ENCODE measurements around the gene AMIGO2. TPM values are rescaled to one million over a fixed set of nuclear protein-coding genes. Genes with fewer than 3 reads are reported as not detected.

Gene AMIGO2
- total RNA-seq, 1 donor from 2014 or later: 25.2 TPM

DNA sequence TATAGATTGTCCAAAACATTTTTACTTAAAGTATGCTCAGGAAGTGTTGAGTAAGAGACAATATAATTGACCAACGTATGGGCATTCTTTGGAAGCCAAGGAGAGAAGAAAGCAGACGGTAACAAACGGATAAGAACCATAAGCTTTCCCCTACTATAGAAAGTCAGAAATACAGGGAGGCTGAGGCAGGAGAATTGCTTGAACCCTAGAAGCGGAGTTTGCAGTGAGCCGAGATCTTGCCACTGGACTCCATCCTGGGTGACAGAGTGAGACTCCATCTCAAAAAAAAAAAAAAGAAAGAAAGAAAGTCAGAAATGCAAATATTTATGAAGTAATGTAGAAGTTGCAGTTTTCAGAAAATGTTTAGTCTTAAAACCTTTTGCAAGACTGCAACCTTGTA lies 51.6 kb downstream of the AMIGO2 start:
- Mint-ChIP-seq H3K9me3 (ENCODE audit: unreplicated experiment) (no peaks in the 10 kb centered on the region), H3K27me3 (ENCODE audit: low read depth, unreplicated experiment) (peaks cover 6% of the 10 kb centered on the region), H3K36me3 (ENCODE audit: low read depth, unreplicated experiment) (no peaks in the 10 kb centered on the region), H3K4me3 (ENCODE audit: unreplicated experiment) (no peak overlapping the region), H3K4me1 (ENCODE audit: low read depth, unreplicated experiment) (peaks cover 11% of the 10 kb centered on the region), H3K27ac (ENCODE audit: unreplicated experiment) (no peak overlapping the region)
- H3K36me3 ChIP-seq (ENCODE audit: insufficient read depth, low read length): no peaks in the 10 kb centered on the region
- no peaks in the 10 kb centered on the region for H3K79me2 ChIP-seq (ENCODE audit: insufficient read depth, low read length)
- FAIRE-seq: no peak
- H3K4me3 ChIP-seq (ENCODE audit: insufficient read depth, low read depth, low read length): no peak overlapping the region
- peaks cover 2% of the 10 kb centered on the region for H3K4me1 ChIP-seq (ENCODE audit: insufficient read depth, low read length)
- no peak overlapping the region for H2AFZ ChIP-seq (ENCODE audit: low read depth, low read length)
- no peaks in the 10 kb centered on the region for H3K9me3 ChIP-seq (ENCODE audit: insufficient read depth, low read depth, low read length)
- H3K9ac ChIP-seq (ENCODE audit: low read length): no peak overlapping the region
- H4K20me1 ChIP-seq (ENCODE audit: insufficient read depth, low read length): no peaks in the 10 kb centered on the region
- no peak overlapping the region for H3K27ac ChIP-seq (ENCODE audit: low read depth, low read length)
- no peak for DNase-seq (ENCODE audit: low read depth)
- TF ChIP-seq EZH2 (IDR thresholded peaks at IDR 0.05; ENCODE audit: insufficient read depth, low read length): no peak
- TF ChIP-seq, protein P1, sequence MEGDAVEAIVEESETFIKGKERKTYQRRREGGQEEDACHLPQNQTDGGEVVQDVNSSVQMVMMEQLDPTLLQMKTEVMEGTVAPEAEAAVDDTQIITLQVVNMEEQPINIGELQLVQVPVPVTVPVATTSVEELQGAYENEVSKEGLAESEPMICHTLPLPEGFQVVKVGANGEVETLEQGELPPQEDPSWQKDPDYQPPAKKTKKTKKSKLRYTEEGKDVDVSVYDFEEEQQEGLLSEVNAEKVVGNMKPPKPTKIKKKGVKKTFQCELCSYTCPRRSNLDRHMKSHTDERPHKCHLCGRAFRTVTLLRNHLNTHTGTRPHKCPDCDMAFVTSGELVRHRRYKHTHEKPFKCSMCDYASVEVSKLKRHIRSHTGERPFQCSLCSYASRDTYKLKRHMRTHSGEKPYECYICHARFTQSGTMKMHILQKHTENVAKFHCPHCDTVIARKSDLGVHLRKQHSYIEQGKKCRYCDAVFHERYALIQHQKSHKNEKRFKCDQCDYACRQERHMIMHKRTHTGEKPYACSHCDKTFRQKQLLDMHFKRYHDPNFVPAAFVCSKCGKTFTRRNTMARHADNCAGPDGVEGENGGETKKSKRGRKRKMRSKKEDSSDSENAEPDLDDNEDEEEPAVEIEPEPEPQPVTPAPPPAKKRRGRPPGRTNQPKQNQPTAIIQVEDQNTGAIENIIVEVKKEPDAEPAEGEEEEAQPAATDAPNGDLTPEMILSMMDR (IDR thresholded peaks at IDR 0.05; ENCODE audit: insufficient read depth, low read depth, low read length): no peak
- H3K27me3 ChIP-seq (ENCODE audit: insufficient read depth, low read length): no peaks in the 10 kb centered on the region
- H3K4me2 ChIP-seq (ENCODE audit: low read length): no peak overlapping the region

Other genes starting within 250 kb of the AMIGO2 start
- 1.8 and 2.4 TPM in 2 replicates for gene PCED1B, start 338 bp downstream of the AMIGO2 start, total RNA-seq